ENCODE data around the gene CTSD. TPM values are rescaled to one million over a fixed set of nuclear protein-coding genes. Genes with fewer than 3 reads are reported as not detected.

Gene CTSD
- total and polyA plus RNA-seq, 2 of the 8 experiments (the other 6 are each of a cell fraction or from before 2014, with no cell fraction given) = 169 to 173 TPM

- Histone ChIP-seq H3K4ac (replicated peaks; ENCODE audit: insufficient read length, low read depth, low read length) (no peak overlapping the region), H3K27ac (ENCODE audit: low read depth, low read length) (no peak overlapping the region), H2BK12ac (ENCODE audit: low read depth, low read length) (no peak overlapping the region), H4K20me1 (replicated peaks in 1 of 2; ENCODE audit: control insufficient read depth in 1 of 2, insufficient read depth in 2 of 2, low read length in 2 of 2) (no peaks in the 10 kb centered on the region), H2BK120ac (replicated peaks; ENCODE audit: low read depth, low read length) (no peak overlapping the region), H3K23me2 (ENCODE audit: low read depth, low read length) (no peaks in the 10 kb centered on the region), H3K79me2 (ENCODE audit: control insufficient read depth in 1 of 2, insufficient read depth in 2 of 2, low read length in 2 of 2) (no peaks in the 10 kb centered on the region), H3K9ac (replicated peaks in 1 of 4; ENCODE audit: extremely low read depth in 1 of 4, low read depth in 3 of 4, low read length in 3 of 4) (no peak overlapping the region), H2AFZ (ENCODE audit: low read length) (no peak overlapping the region), H3K56ac (replicated peaks; ENCODE audit: insufficient read length, low read depth, low read length) (no peak overlapping the region), H4K5ac (ENCODE audit: insufficient read length, low read depth, low read length) (no peak overlapping the region), H4K8ac (ENCODE audit: extremely low read depth, insufficient read depth, low read length) (peak overlapping the region; percentile 91), H3K4me1 (replicated peaks in 1 of 4; ENCODE audit: control insufficient read depth in 3 of 4, insufficient read depth in 4 of 4, low read length in 3 of 4) (peaks cover 2 to 10% (median 4%) of the 10 kb centered on the region in 4 experiments; a peak in 6 of 7 replicates), H3K4me3 (ENCODE audit: extremely low read depth in 1 of 4, insufficient read depth in 2 of 4, low read depth in 3 of 4, low read length in 4 of 4) (no peak overlapping the region), H3K9me3 (ENCODE audit: insufficient read depth in 2 of 2, low read depth in 1 of 2, low read length in 1 of 2) (no peaks in the 10 kb centered on the region), H2BK15ac (ENCODE audit: low read length) (no peak overlapping the region), H4K91ac (replicated peaks; ENCODE audit: insufficient read length, low read length) (no peak overlapping the region), H3K79me1 (ENCODE audit: low read depth, low read length) (no peaks in the 10 kb centered on the region), H3K4me2 (ENCODE audit: insufficient read depth in 1 of 2, low read depth in 2 of 2, low read length in 2 of 2) (no peak overlapping the region), H2BK20ac (ENCODE audit: low read length) (no peak overlapping the region), H3K14ac (ENCODE audit: insufficient read length) (no peak overlapping the region), H3K36me3 (ENCODE audit: control insufficient read depth in 2 of 4, insufficient read depth in 4 of 4, low read length in 3 of 4) (no peaks in the 10 kb centered on the region), H3K27me3 (replicated peaks in 1 of 4; ENCODE audit: control insufficient read depth in 3 of 4, extremely low read depth in 1 of 4, insufficient read depth in 3 of 4, low read length in 3 of 4) (peaks cover 0 to 3% (median 0%) of the 10 kb centered on the region in 4 experiments; a peak in 2 of 7 replicates), H2BK5ac (ENCODE audit: low read depth, low read length) (no peak overlapping the region), H3K23ac (ENCODE audit: insufficient read length) (no peak overlapping the region), H3K18ac (ENCODE audit: extremely low read depth, low read length) (peak overlapping the region; percentile 32; the same call in 1 of the 2 replicates), H2AK5ac (ENCODE audit: low read depth, low read length) (no peak overlapping the region)
- TF ChIP-seq JUND (IDR thresholded peaks at IDR 0.05; ENCODE audit: low read length) (no peak), KDM1A (IDR thresholded peaks at IDR 0.05; ENCODE audit: borderline replicate concordance, low read length) (peak; percentile 58; the same call in 1 of the 2 replicates), MAFK (IDR thresholded peaks at IDR 0.05; ENCODE audit: low read depth, low read length) (no peak)
- CTCF ChIA-PET (ENCODE audit: partially characterized antibody) = interaction anchor here (0.8 to 4.2 kb wide), 7 partner anchors 8 to 366 kb away, joined by 3 to 21 read pairs (median 5); no protein-coding TSS in a partner anchor
- 90% methylated on average over 22 of the region's 23 CpGs; no CpG with 5 or more reads in 1 of the 2 experiments for WGBS, 2 experiments (ENCODE audit: extremely low coverage in 1 of 2, insufficient coverage in 1 of 2, insufficient read length in 1 of 2, insufficient replicate concordance in 2 of 2, low coverage in 1 of 2, low lambda C conversion rate in 2 of 2, missing lambda C conversion rate in 1 of 2)
- POLR2A ChIA-PET (ENCODE audit: partially characterized antibody) = no interaction called here
- DNase-seq (ENCODE audit: low read depth in 1 of 2, low spot score in 2 of 2) (no peak), FAIRE-seq (no peak)
Observed at GRCh38 chr11:1784761-1785650, 21.3 kb upstream of the CTSD start.
